Breast epithelium (tissue), 3 donors: ENCODE measurements around the gene QRFP.

Source experiments
- CTCF ChIP-seq, 3 donors: fragments of 450-650 bp; IDR thresholded peaks; one replicate each; pipeline ENCODE4 v1.5.1; 2016 to 2017; ENCODE audit warnings: antibody characterized with exemption in 3 of 3, mild to moderate bottlenecking in 3 of 3, moderate library complexity in 3 of 3
- POLR2A ChIP-seq: fragments of 450-650 bp; IDR thresholded peaks from one replicate; pipeline ENCODE4 v1.6.1; 2016; ENCODE audit warnings: antibody characterized with exemption, mild to moderate bottlenecking, moderate library complexity
- POLR2AphosphoS5 ChIP-seq, 3 donors: sonication (generic); formaldehyde crosslinking; IDR thresholded peaks; one replicate each; pipeline ENCODE4 v1.6.1; 2017; ENCODE audit warnings: antibody characterized with exemption in 3 of 3

DNA sequence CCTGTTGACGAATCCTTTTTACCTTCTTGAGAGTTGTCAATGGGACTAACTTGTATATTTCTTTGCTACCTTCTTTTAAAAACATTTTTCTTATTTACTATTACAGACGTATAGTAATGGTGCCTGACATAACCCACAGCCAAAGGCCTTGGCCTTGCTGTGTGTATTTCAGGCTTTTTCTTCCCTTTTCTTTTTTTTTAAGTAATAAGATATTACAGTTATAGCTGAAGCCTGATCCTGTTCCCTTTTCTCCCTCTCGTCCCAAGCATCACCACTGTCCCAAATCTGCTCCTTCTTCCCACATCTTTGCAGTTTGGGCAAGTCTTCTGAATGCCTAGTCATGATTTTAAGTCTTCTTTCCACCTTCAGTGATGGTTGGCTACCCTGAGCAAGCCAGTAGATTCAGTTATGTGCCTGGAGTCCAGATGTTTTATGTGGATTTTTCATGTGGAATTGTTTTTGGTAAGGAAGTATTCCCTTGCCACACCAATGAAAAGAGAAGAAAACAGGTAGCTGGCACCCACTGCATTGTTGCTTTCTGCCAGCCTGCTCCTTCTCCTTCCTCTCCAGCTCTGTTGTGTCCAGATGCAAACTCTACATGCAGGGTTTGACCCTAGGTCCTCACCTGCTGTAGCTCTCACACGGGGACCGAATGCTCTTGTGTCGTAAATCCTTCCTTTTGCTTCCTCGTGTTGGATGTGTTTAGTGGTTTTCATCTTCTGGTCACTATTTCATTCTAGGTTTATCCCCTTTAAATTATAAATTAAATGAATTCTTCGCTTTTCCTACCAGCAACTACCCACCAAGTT lies 35.0 kb downstream of the QRFP start:
- no peak for TF ChIP-seq POLR2A
- TF ChIP-seq POLR2AphosphoS5 (IDR thresholded peaks at IDR 0.05): no peak
- TF ChIP-seq CTCF (IDR thresholded peaks at IDR 0.05): no peak
